HG03103 (cell line): ENCODE measurements around the gene UBL3.

Experiments used
- ATAC-seq: cut with Tn5 transposase; IDR thresholded peaks from one replicate; pipeline ENCODE4 v1.9.1; 2021; ENCODE audit warnings: low read depth; ENCODE audit not compliant: unreplicated experiment

The UBL3 gene

DNA sequence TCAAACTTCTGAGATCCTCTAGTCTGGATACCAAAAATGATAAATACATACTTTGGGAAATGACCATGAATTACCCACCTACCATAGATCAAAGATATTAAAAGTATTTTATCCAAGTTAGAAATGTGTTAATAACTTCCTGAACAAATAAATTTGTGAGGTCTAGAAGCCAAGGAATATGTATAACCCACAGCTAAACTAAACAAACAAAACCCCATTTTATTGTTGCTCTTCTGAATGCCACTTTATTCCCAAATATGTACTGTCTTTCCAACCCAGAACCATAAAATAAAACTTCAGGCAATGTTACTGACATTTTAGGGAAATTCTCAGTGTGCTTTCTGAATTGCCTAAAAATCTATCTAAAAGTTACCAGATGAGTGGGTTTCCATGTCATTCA, 35.1 kb downstream of the UBL3 start:
- no peak for ATAC-seq

GRCh38 chr13:29810898-29811297, 39.5 kb downstream of the UBL3 start:
- ATAC-seq, result no peak

- ATAC-seq, result no peak
Observed at GRCh38 chr13:29810145-29810742, 40.2 kb downstream of the UBL3 start.

DNA sequence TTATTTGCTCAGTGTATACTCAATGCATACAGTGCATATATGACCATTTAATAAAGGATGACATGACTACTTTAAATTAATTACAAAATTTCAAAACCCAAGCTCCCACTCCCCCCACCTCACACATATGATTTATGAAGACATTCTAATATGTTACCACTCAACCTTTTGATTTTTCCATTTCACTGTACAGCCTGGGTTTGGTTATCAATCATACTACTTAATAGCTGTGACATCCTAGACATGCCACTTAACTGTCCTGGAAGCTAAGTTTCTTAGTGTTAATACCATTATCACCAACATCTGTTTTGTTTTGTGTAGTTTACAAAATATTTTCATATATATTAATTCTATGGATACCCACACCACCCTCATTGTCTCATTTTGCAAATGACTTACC, 42.2 kb downstream of the UBL3 start:
- no peak for ATAC-seq

GRCh38 chr13:29805994-29806979, 44.1 kb downstream of the UBL3 start:
- ATAC-seq, result no peak

DNA sequence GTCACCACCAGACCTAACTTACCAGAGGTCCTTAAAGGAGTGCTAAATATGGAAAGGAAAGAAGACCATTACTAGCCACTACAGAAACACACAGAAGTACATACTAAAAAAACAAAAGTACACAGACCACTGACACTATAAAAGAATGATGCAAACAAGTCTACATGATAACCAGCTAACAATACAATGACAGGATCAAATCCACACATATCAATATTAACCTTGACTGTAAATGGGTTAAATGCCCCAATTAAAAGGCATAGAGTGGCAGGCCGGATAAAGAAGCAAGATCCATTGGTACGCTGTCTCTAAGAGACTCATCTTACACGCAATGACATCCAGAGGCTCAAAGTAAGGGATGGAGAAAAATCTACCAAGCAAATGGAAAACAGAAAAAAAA, 47.2 kb downstream of the UBL3 start:
- ATAC-seq, result no peak

DNA sequence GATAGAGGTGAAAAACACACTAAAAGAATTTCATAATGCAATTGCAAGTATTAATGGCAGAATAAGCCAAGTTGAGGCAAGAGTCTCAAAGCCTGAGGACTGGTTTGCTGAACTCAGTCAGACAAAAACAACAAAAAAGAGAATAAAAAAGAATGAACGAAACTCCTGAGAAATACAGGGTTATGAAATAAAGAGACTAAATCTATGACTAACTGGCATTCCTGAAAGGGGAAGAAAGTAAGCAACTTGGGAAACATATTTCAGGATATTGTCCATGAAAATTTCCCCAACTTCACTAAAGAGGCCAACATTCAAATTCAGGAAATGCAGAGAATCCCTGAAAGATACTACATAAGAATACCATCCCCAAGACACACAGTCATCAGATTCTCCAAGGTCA, 47.8 kb downstream of the UBL3 start:
- ATAC-seq, result no peak

DNA sequence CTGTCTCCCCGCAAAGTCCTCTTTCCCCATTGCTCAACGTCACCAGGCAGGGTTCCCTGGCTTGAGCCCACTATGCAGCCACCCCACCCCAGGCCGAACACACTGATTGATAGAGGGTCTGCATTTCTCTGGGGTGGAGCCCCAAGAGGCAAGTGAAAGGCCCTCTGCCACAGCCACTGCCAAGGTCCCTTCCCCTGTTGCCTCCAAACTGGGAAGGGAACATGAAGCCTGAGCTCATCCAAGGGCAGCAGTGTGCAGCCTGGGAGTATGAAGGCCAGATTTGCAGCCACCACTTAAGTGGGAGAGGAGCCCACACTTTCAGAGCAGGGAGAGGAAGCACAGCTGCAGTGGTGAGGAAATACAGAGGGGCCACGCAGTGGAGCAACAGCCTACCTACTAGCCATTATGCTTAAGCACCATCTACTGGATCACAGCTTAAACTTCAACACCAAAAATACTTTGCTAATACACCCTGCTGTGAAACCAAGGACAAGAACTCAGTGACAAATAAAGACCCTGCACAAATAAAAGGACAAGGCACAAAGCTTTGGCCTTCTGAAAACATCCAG, 48.6 kb downstream of the UBL3 start:
- no peak for ATAC-seq

DNA sequence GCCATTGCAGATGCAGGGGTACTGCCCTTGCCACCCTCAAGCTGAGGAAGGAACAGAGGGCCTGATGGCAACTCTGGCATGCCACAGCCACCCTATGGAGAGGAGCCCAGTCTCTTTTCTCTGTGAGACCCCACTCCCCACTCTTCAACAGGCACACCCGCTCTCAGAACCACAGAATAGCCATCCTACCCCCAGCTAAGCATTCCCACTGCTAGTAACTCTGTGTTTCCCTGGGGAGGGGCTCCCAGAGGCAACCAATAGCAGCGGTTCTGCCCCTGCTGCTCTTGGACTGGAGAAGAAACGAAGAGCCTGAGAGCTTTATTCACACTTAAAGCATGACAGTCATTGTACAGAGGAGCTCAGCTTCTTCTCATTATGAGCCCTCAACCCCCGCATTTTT, 49.3 kb downstream of the UBL3 start:
- no peak for ATAC-seq

DNA sequence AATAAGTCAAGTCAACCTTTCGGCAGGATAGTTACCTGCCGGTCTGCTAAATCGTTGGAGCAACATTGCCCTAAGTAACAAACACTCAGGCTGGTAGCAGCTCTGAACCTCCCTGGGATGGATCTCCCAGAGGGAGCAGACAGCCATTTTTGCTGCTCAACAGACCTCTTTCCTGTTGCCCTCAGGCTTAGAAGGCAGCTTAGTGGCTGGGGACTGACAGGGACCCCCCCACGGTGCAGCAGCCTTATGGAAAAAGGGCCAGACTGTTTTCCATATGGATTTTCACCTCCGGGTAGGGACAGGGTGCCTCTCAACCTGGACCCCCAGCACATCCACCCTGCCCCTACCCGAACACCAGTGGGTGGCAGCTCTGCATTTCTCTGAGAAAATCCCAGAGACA, 49.7 kb downstream of the UBL3 start:
- no peak for ATAC-seq

GRCh38 chr13:29799041-29799440, 51.4 kb downstream of the UBL3 start:
- ATAC-seq, result no peak

- no peak for ATAC-seq
Observed at GRCh38 chr13:29791997-29792780, 58.2 kb downstream of the UBL3 start.

DNA sequence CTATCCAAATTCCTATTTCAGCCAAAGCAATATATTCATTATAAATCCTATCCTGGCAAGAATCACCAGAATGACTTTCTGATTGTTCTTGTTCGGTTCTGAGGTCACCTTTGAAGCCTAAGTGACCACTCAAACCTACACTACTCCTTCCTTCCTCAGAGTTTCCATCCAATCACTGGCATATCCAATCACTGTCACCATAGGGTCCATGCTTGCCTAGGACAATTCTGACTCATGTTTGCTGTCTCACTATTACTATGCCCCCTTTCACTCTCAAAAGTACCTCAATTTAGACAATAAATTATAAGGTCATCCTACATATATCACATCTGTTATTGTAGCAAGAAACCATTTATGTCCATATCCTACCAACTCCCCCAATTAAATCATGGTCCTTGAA, 58.9 kb downstream of the UBL3 start:
- ATAC-seq, result no peak

- ATAC-seq, result no peak
Observed at GRCh38 chr13:29786698-29787097, 63.7 kb downstream of the UBL3 start.

DNA sequence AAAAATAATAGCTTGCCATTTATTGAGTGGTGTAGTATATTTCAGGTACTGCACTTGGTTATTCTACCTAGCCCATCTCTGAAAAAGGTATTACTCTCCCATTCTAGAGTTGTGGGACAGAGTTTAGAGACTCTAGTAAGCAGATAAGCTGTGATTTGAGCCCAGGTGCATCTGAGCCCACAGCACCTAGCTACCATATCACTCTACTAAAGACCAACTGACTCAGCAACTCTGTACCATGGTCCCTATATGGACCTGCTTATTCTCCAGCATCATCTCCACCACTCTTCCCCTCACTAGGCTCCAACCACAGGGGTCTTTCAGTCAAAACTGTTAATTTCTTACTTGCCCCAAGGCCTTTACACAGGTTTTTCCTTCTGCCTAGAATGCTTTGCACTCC, 64.4 kb downstream of the UBL3 start:
- no peak for ATAC-seq

DNA sequence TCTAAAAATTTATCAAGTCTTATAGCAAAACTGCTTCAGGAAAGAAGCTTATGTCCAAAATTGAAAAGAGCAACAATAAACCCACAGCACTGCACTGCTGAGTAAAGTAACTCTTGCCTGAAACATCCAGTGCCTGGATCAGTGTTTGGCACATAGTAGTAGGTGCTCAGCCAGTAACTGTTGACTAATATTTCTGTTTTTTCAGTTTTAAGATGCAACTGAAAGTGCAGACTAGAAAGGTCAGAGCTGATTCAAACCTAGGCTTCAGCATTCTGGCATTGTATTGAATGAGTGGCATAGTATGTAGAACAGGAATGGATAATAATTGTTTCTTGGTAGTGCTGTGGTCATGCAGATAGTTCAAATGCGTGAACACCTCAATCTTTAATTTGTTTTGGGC, 67.6 kb downstream of the UBL3 start:
- no peak for ATAC-seq

DNA sequence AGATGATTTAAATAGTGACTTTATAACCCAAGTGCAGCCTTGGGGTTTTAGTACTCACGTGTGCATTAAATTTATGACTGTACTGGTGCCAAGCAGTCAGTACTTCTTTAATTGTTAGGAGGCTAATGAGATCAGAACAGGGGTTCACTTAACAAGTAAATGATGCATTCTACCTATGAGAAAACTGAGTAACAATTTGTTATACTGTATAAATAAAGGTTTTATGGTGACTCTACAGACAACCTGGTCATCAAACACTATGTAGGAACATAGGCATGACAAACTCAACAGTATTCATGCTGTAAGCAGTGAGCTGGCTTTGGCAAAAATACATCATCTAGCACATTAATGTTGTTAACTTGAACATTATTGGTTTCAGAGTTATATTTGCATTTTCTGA, 75.6 kb downstream of the UBL3 start:
- no peak for ATAC-seq

- no peak for ATAC-seq
Observed at GRCh38 chr13:29771247-29771646, 79.2 kb downstream of the UBL3 start.

DNA sequence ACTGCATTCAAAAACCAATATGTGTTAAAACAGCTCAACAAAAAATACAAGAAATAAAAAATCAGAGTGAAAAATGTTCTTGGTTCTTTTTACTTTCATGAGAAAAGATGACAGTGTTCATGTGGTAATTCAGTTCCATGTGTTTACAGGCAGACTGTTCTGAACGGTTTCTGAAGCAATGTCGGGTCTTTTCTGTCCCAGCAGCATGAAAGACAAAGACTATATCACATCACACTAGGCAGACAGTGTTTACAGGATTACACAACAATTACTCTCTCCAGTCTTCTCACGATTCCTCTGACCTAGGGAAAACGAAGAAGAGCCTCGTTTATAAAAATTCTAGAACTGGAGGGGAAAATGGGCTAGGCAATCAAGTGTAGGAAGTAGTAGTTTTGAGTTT, 83.4 kb downstream of the UBL3 start:
- ATAC-seq, result no peak

GRCh38 chr13:29763436-29764180, 86.8 kb downstream of the UBL3 start:
- no peak for ATAC-seq
